Uterus (tissue), 4 donors: Measurements from ENCODE around the gene SLC9A8. TPM values are rescaled to one million over a fixed set of nuclear protein-coding genes. Genes with fewer than 3 reads are reported as not detected.

ENCODE experiments used
- DNase-seq, 2 donors: peaks; one replicate each; pipeline ENCODE4 v3.0.0-alpha.2; 2019 to 2020
- H3K27ac ChIP-seq, 2 donors: fragments of 200-600 bp; sonication (generic); 1 replicate in 1 of 2; 2 replicates in 1 of 2; pipeline ENCODE4 v1.5.1; 2016 to 2018
- H3K27me3 ChIP-seq, 2 donors: fragments of 200-600 bp; sonication (generic); one replicate each; pipeline ENCODE4 v1.5.1; 2018 to 2019; ENCODE audit warnings: control low read depth in 1 of 2
- H3K36me3 ChIP-seq, 2 donors: fragments of 200-600 bp; sonication (generic); one replicate each; pipeline ENCODE4 v1.5.1; 2019; ENCODE audit warnings: control low read depth in 1 of 2
- H3K4me1 ChIP-seq, 2 donors: fragments of 200-600 bp; sonication (generic); one replicate each; pipeline ENCODE4 v1.5.1; 2018 to 2019; ENCODE audit warnings: control low read depth in 1 of 2
- H3K4me3 ChIP-seq, 2 donors: fragments of 200-600 bp; sonication (generic); 1 replicate in 1 of 2; 2 replicates in 1 of 2; pipeline ENCODE4 v1.5.1; 2018 to 2019; ENCODE audit warnings: mild to moderate bottlenecking in 1 of 2
- H3K9me3 ChIP-seq, 2 donors: fragments of 200-600 bp; sonication (generic); one replicate each; pipeline ENCODE4 v1.5.1; 2019; ENCODE audit warnings: control low read depth in 1 of 2
- CTCF ChIP-seq, 4 experiments: fragments of 200-600 bp in 2 of 4; fragments of 450-650 bp in 2 of 4; sonication (generic) in 2 of 4; IDR thresholded peaks; one replicate each; pipeline ENCODE4 v1.5.1; 2016 to 2019; ENCODE audit warnings: antibody characterized with exemption in 4 of 4, mild to moderate bottlenecking in 2 of 4, moderate library complexity in 1 of 4
- POLR2A ChIP-seq, 2 donors: fragments of 450-650 bp; IDR thresholded peaks; one replicate each; pipeline ENCODE4 v1.6.1; 2016; ENCODE audit warnings: antibody characterized with exemption in 2 of 2, mild to moderate bottlenecking in 1 of 2, moderate library complexity in 1 of 2
- intact Hi-C: fragments of 100-400 bp; cut with DNase I; formaldehyde crosslinking; loops from one replicate; pipeline ENCODE4 v1.15.1; 2023; ENCODE audit warnings: low total_unique reads
- total RNA-seq, 4 donors: library from RNA; depleted of rRNA in 3 of 4; stranded (reverse); fragments of >200 nt in 3 of 4; gene quantifications; one replicate each; pipeline versions ENCODE4 v1.1.0 to v1.2.4, GENCODE V29; 2014 to 2023
- donor health status: DM: yes; HTN: yes; CAD: no.

Gene SLC9A8
- total RNA-seq, 4 donors from 2014 or later = 1.3 to 12.8 (median 4.3) TPM

DNA sequence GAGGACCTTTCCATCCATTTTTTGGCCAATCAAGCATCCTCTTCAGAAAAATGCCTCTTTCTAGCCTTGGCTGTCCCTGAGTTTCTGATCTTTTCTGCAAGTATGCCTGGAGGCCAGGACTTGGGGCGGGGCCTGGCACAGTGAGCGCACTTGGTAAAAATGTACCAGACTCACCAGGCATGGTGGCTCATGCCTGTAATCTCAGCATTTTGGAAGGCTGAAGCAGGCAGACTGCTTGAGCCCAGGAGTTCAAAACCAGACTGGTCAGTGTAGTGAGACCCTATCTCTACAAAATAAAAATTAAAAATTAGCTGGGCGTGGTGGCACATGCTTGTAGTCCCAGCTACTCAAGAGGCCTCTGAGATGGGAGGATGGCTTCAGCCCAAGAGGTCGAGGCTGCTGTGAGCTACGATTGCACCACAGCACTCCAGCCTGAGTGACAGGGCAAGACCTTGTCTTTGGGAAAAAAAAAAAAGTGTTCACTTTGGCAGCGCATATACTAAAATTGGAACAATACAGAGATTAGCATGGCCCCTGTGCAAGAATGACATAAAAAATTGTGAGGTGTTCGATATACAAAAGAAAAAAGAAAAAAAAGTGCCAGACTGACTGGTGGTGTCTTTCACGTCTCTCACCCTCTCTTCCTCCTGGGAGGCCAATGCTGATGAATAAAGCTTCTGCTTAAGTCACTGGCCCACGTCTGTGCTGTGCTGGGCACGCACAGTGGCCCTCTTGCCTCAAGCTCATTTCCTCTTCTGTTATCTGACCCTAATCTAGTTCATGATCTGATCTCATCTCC, 18.1 kb upstream of the SLC9A8 start:
- DNase-seq = no peak
- no peak for TF ChIP-seq CTCF (IDR thresholded peaks at IDR 0.05)
- no peak for TF ChIP-seq POLR2A (IDR thresholded peaks at IDR 0.05)
- no peak overlapping the region for H3K27ac ChIP-seq

GRCh38 chr20:49795135-49795424, 17.5 kb upstream of the SLC9A8 start:
- Histone ChIP-seq H3K27me3 (no peaks in the 10 kb centered on the region), H3K9me3 (no peaks in the 10 kb centered on the region), H3K4me3 (no peak overlapping the region), H3K27ac (no peak overlapping the region), H3K36me3 (no peaks in the 10 kb centered on the region), H3K4me1 (no peaks in the 10 kb centered on the region)
- intact Hi-C loops = no loop called here
- no peak for DNase-seq
- TF ChIP-seq CTCF (IDR thresholded peaks at IDR 0.05) = no peak
- no peak for TF ChIP-seq POLR2A (IDR thresholded peaks at IDR 0.05)

More for the DNA sequence above, 18.1 kb upstream of the SLC9A8 start:
- H3K27me3 ChIP-seq = no peaks in the 10 kb centered on the region
- no peaks in the 10 kb centered on the region for H3K36me3 ChIP-seq
- H3K4me3 ChIP-seq = no peak overlapping the region
- H3K9me3 ChIP-seq = no peaks in the 10 kb centered on the region
- intact Hi-C loops = no loop called here
- no peaks in the 10 kb centered on the region for H3K4me1 ChIP-seq

GRCh38 chr20:49796600-49797343, 15.9 kb upstream of the SLC9A8 start:
- H3K4me3 ChIP-seq = no peak overlapping the region
- intact Hi-C loops = no loop called here
- TF ChIP-seq CTCF (IDR thresholded peaks at IDR 0.05) (no peak), POLR2A (IDR thresholded peaks at IDR 0.05) (no peak)
- no peak overlapping the region for H3K27ac ChIP-seq
- H3K27me3 ChIP-seq = no peaks in the 10 kb centered on the region
- no peak for DNase-seq
- H3K4me1 ChIP-seq = no peaks in the 10 kb centered on the region
- no peaks in the 10 kb centered on the region for H3K36me3 ChIP-seq
- H3K9me3 ChIP-seq = no peaks in the 10 kb centered on the region

DNA sequence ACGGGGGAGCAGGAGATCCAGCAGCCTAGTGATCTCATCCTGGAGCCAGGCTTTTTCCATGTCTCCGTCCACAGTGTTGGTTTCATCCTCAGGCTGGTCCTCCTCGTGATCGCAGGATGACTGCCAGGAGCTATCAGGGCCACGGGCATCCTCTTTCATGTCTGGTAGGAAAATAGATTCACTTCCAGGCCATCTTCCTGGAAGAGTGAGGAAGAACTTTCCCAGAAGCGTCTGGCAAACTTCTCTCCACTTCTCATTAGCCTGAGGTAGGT, 15.3 kb upstream of the SLC9A8 start:
- Histone ChIP-seq H3K27ac (no peak overlapping the region), H3K4me3 (no peak overlapping the region), H3K4me1 (no peaks in the 10 kb centered on the region), H3K27me3 (no peaks in the 10 kb centered on the region), H3K9me3 (no peaks in the 10 kb centered on the region), H3K36me3 (no peaks in the 10 kb centered on the region)
- TF ChIP-seq CTCF (IDR thresholded peaks at IDR 0.05) (no peak), POLR2A (IDR thresholded peaks at IDR 0.05) (no peak)
- intact Hi-C loops = no loop called here
- DNase-seq = no peak

GRCh38 chr20:49798718-49799117, 13.9 kb upstream of the SLC9A8 start:
- H3K27me3 ChIP-seq = no peaks in the 10 kb centered on the region
- H3K27ac ChIP-seq = no peak overlapping the region
- H3K9me3 ChIP-seq = no peaks in the 10 kb centered on the region
- H3K36me3 ChIP-seq = no peaks in the 10 kb centered on the region
- H3K4me3 ChIP-seq = no peak overlapping the region
- intact Hi-C loops = no loop called here
- no peaks in the 10 kb centered on the region for H3K4me1 ChIP-seq
- TF ChIP-seq POLR2A (IDR thresholded peaks at IDR 0.05) = no peak
- no peak for TF ChIP-seq CTCF (IDR thresholded peaks at IDR 0.05)
- no peak for DNase-seq
